ENCODE results near the gene NXN.

DNA sequence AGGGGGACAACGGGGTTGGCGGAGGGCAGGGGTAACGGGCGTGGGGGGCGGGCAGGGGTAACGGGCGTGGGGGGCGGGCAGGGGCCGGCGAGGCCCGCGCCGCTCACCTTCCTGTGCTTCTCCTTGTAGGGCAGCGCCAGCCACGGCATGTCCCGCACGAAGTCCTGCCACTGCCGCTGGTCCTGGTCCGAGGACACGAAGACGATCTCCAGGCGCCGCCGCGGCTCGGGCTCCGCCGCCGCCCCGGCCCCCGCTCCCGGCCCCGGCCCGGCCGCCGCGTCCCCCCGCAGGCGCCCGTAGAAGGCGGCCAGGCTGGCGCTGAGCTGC lies 401 bp downstream of the NXN start:
- TF ChIP-seq, protein P1, sequence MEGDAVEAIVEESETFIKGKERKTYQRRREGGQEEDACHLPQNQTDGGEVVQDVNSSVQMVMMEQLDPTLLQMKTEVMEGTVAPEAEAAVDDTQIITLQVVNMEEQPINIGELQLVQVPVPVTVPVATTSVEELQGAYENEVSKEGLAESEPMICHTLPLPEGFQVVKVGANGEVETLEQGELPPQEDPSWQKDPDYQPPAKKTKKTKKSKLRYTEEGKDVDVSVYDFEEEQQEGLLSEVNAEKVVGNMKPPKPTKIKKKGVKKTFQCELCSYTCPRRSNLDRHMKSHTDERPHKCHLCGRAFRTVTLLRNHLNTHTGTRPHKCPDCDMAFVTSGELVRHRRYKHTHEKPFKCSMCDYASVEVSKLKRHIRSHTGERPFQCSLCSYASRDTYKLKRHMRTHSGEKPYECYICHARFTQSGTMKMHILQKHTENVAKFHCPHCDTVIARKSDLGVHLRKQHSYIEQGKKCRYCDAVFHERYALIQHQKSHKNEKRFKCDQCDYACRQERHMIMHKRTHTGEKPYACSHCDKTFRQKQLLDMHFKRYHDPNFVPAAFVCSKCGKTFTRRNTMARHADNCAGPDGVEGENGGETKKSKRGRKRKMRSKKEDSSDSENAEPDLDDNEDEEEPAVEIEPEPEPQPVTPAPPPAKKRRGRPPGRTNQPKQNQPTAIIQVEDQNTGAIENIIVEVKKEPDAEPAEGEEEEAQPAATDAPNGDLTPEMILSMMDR (IDR thresholded peaks at IDR 0.05), result no peak
- TF ChIP-seq POLR2A (IDR thresholded peaks at IDR 0.05), result no peak
